GM12878 (cell line): ENCODE measurements around the gene PHLPP1. TPM values are rescaled to one million over a fixed set of nuclear protein-coding genes. Genes with fewer than 3 reads are reported as not detected.

Experiments
- ATAC-seq: fragments of 200-7000 bp; cut with Tn5 transposase; 3 replicates; pipeline ENCODE4 v1.9.1; 2020; ENCODE audit warnings: mild to moderate bottlenecking, moderate library complexity
- BruUV-seq: library from RNA; stranded (reverse); fragments of 400-500 nt; replicated peaks from 2 replicates; lab custom pipeline; 2021; lab: Mats Ljungman, UMichigan
- CTCF ChIA-PET: fragments of 300-600 bp; sonication (Branson Sonifier 250); formaldehyde crosslinking; extraction: SDS; loops from one replicate; lab custom pipeline; 2021; ENCODE audit warnings: inconsistent platforms; lab: Yijun Ruan, JAX
- POLR2A ChIA-PET: fragments of 350-600 bp; formaldehyde crosslinking; extraction: SDS; loops from one replicate; lab custom pipeline; 2021; ENCODE audit warnings: inconsistent platforms; lab: Charles Lee
- RAD21 ChIA-PET: fragments of 300-600 bp; sonication (Branson Sonifier 250); formaldehyde crosslinking; loops from one replicate; lab custom pipeline; 2023; ENCODE audit warnings: antibody characterized with exemption; ENCODE audit not compliant: unreplicated experiment; lab: Charles Lee
- SMC1A ChIA-PET: fragments of 300-600 bp; sonication (Branson Sonifier 250); formaldehyde crosslinking; loops from one replicate; lab custom pipeline; 2023; ENCODE audit not compliant: unreplicated experiment, uncharacterized antibody; lab: Charles Lee
- DNase-seq: peaks from one replicate; pipeline ENCODE4 v3.0.0-alpha.2; 2011; ENCODE audit warnings: low read depth, low spot score
- FAIRE-seq: peaks from 3 replicates; lab custom pipeline; 2011; peaks lifted over from hg19 to GRCh38; lab: Jason Lieb, UNC
- H2AFZ ChIP-seq: 2 replicates; pipeline ENCODE4 v1.6.0; 2011; ENCODE audit warnings: low read depth, low read length, control low read depth; ENCODE audit not compliant: control insufficient read depth
- H3K27ac ChIP-seq: 2 replicates; pipeline ENCODE4 v1.5.1; 2011; ENCODE audit warnings: control low read depth; ENCODE audit not compliant: control insufficient read depth, insufficient read depth
- H3K27me3 ChIP-seq, 2 experiments: replicated peaks in 1 of 2; 2 replicates each; pipeline versions ENCODE4 v1.6.0 to v1.6.1; 2011; ENCODE audit warnings: low read length in 1 of 2; ENCODE audit not compliant: control insufficient read depth in 2 of 2, insufficient read depth in 2 of 2
- H3K36me3 ChIP-seq, 2 experiments: 2 replicates each; pipeline ENCODE4 v1.5.1; 2011; ENCODE audit warnings: low read length in 1 of 2; ENCODE audit not compliant: control insufficient read depth in 2 of 2, insufficient read depth in 2 of 2
- H3K4me1 ChIP-seq: 2 replicates; pipeline ENCODE4 v1.6.1; 2011; ENCODE audit warnings: mild to moderate bottlenecking, low read length, moderate library complexity, mixed read lengths; ENCODE audit not compliant: control insufficient read depth, insufficient read depth
- H3K4me2 ChIP-seq: 2 replicates; pipeline ENCODE4 v1.6.0; 2011; ENCODE audit warnings: control low read depth; ENCODE audit not compliant: control insufficient read depth, insufficient read depth
- H3K4me3 ChIP-seq: fragments of 200-600 bp; sonication (generic); 2 replicates; pipeline ENCODE4 v1.5.1; 2016
- H3K79me2 ChIP-seq: 2 replicates; pipeline ENCODE4 v1.6.0; 2011; ENCODE audit warnings: low read length; ENCODE audit not compliant: control insufficient read depth, insufficient read depth
- H3K9ac ChIP-seq: 2 replicates; pipeline ENCODE4 v1.8.0; 2011; ENCODE audit warnings: low read length, control low read depth, mixed read lengths; ENCODE audit not compliant: control insufficient read depth, insufficient read depth
- H3K9me3 ChIP-seq: replicated peaks from 3 replicates; pipeline ENCODE4 v1.5.1; 2011; ENCODE audit warnings: mild to moderate bottlenecking, low read length; ENCODE audit not compliant: control insufficient read depth, insufficient read depth
- H4K20me1 ChIP-seq: 2 replicates; pipeline ENCODE4 v1.6.0; 2011; ENCODE audit not compliant: control insufficient read depth, insufficient read depth
- BRCA1 ChIP-seq: IDR thresholded peaks from 2 replicates; pipeline ENCODE4 v1.6.1; 2011; ENCODE audit warnings: low read depth, low read length, improper control_type of control experiment
- CHD1 ChIP-seq: IDR thresholded peaks from 2 replicates; pipeline ENCODE4 v1.6.1; 2012; ENCODE audit warnings: low read depth, low read length, improper control_type of control experiment
- CREM ChIP-seq: IDR thresholded peaks from 2 replicates; pipeline ENCODE4 v1.6.1; 2014; ENCODE audit warnings: antibody characterized with exemption, low read depth
- E2F8 ChIP-seq: fragments of 450-650 bp; IDR thresholded peaks from 2 replicates; pipeline ENCODE4 v1.6.1; 2018; ENCODE audit warnings: mild to moderate bottlenecking, low read depth, moderate library complexity; ENCODE audit not compliant: partially characterized antibody
- MXI1 ChIP-seq: fragments of 150-350 bp; IDR thresholded peaks from 2 replicates; pipeline ENCODE4 v1.6.1; 2011; ENCODE audit warnings: low read depth, mild to moderate bottlenecking, inconsistent platforms, low read length, improper control_type of control experiment
- NFXL1 ChIP-seq: fragments of 450-650 bp; IDR thresholded peaks from 2 replicates; pipeline ENCODE4 v1.6.1; 2017; ENCODE audit warnings: antibody characterized with exemption, mild to moderate bottlenecking, borderline replicate concordance
- PAX8 ChIP-seq: fragments of 450-650 bp; IDR thresholded peaks from 2 replicates; pipeline ENCODE4 v1.6.1; 2017; ENCODE audit warnings: mild to moderate bottlenecking, moderate library complexity
- SMAD1 ChIP-seq: fragments of 450-650 bp; IDR thresholded peaks from 2 replicates; pipeline ENCODE4 v1.6.1; 2018; ENCODE audit warnings: mild to moderate bottlenecking, low read depth; ENCODE audit not compliant: partially characterized antibody
- SRF ChIP-seq, 2 experiments: IDR thresholded peaks; 2 replicates each; pipeline ENCODE4 v1.6.1; 2011; ENCODE audit warnings: low read depth in 2 of 2, low read length in 2 of 2, mild to moderate bottlenecking in 1 of 2, moderate library complexity in 1 of 2
- STAT3 ChIP-seq: IDR thresholded peaks from 2 replicates; pipeline ENCODE4 v1.6.1; 2011; ENCODE audit warnings: low read depth, low read length, improper control_type of control experiment
- ZNF207 ChIP-seq: fragments of 450-650 bp; IDR thresholded peaks from 2 replicates; pipeline ENCODE4 v1.6.1; 2014; ENCODE audit warnings: antibody characterized with exemption, mild to moderate bottlenecking, borderline replicate concordance
- WGBS: methylation state at CpG from one replicate; pipeline ENCODE4 v1.1.6; 2016; ENCODE audit warnings: low lambda C conversion rate; ENCODE audit not compliant: insufficient replicate concordance, insufficient coverage; ENCODE audit errors: missing lambda C conversion rate; 5-methylcytosine and 5-hydroxymethylcytosine counted together
- in situ Hi-C: fragments of 300-500 bp; cut with MboI; formaldehyde crosslinking; loops from 9 replicates; pipeline ENCODE4 v1.14.3; 2018; ENCODE audit warnings: mixed read lengths
- intact Hi-C: fragments of 100-400 bp; cut with micrococcal nuclease; formaldehyde crosslinking; loops from one replicate; pipeline ENCODE4 v1.14.2; 2022; ENCODE audit not compliant: unreplicated experiment
- polyA plus RNA-seq, 11 experiments: library from polyadenylated mRNA; depleted of rRNA in 4 of 11; unstranded in 6 of 11; stranded (reverse) in 5 of 11; fragments of >200 nt; fragmentation: Nextera tagmentation in 4 of 11; fragmentation: Illumina TruSeq in 1 of 11; extraction: Ambion mirVana in 4 of 11; extraction: Trizol in 1 of 11; gene quantifications; 1 replicate in 1 of 11; 2 replicates in 10 of 11; pipeline versions ENCODE4 v1.2.1 to v1.2.3, GENCODE V29; 2011 to 2016; ENCODE audit warnings: inconsistent platforms in 2 of 11, missing spikeins in 2 of 11, low read depth in 1 of 11
- total RNA-seq, 4 experiments: library from RNA; depleted of rRNA in 3 of 4; stranded (reverse); fragments of >200 nt in 3 of 4; fragmentation: Illumina TruSeq in 1 of 4; extraction: Trizol in 1 of 4; gene quantifications; 2 replicates each; pipeline versions ENCODE4 v1.2.1 to v1.2.3, GENCODE V29; 2013 to 2021

Gene PHLPP1
- total and polyA plus RNA-seq, 10 of the 15 experiments (the other 5 are each of a cell fraction or from before 2014, with no cell fraction given) = 0.42 to 7.0 (median 1.9) TPM

- Histone ChIP-seq H3K27me3 (no peaks in the 10 kb centered on the region), H3K36me3 (no peaks in the 10 kb centered on the region; a peak in 1 of 4 replicates), H3K9me3 (no peaks in the 10 kb centered on the region), H3K9ac (no peak overlapping the region), H2AFZ (no peak overlapping the region), H3K4me3 (no peak overlapping the region), H3K27ac (no peak overlapping the region), H4K20me1 (no peaks in the 10 kb centered on the region), H3K4me1 (no peaks in the 10 kb centered on the region), H3K4me2 (no peak overlapping the region), H3K79me2 (no peaks in the 10 kb centered on the region)
- ChIA-PET RAD21 (no interaction called here), CTCF (interaction anchor here (1.8 kb wide), 1 partner anchor 394 kb away, joined by 4 read pairs; no protein-coding TSS in a partner anchor), SMC1A (interaction anchor here (0.9 kb wide), 1 partner anchor 356 kb away, joined by 3 read pairs; no protein-coding TSS in a partner anchor), POLR2A (no interaction called here)
- in situ Hi-C loops (loop anchor here (5.0 kb wide), 1 partner anchor 272 kb away; no protein-coding TSS in a partner anchor), intact Hi-C loops (loop anchor here (5.0 to 10.0 kb wide), 2 partner anchors 557 to 800 kb away; partner anchors contain the start of genes PIGN and RELCH)
- BruUV-seq = no TSS peak
- no peak for ATAC-seq
- FAIRE-seq = no peak
- no peak for TF ChIP-seq SRF (IDR thresholded peaks at IDR 0.05; ENCODE audit: low read depth in 2 of 2, low read length in 2 of 2)
- no peak for TF ChIP-seq SMAD1
- no peak for TF ChIP-seq PAX8
- TF ChIP-seq NFXL1 = no peak
- TF ChIP-seq ZNF207 = no peak
- no peak for TF ChIP-seq STAT3
- TF ChIP-seq CHD1 = no peak
- no peak for TF ChIP-seq BRCA1
- TF ChIP-seq CREM = no peak
- no peak for TF ChIP-seq E2F8
- no peak for TF ChIP-seq MXI1
- WGBS = 53% methylated on average over 11 of the region's 11 CpGs
- no peak for DNase-seq
Observed at GRCh38 chr18:62984656-62985315, 269.4 kb downstream of the PHLPP1 start.
